Skin of body (tissue), 2 donors: ENCODE results near the gene SZRD1. TPM values are rescaled to one million over a fixed set of nuclear protein-coding genes. Genes with fewer than 3 reads are reported as not detected.
A peak's percentile ranks its signal among the peaks of the same experiment; 100 is the strongest.
"Not testable (repeated sequence)": the region's sequence is repeated elsewhere in the genome, so short reads cannot be mapped to it uniquely, and the experiment has no call there.

Source experiments
- DNase-seq: peaks from one replicate; lab custom pipeline; 2025; lab: John Stamatoyannopoulos, UW
- total RNA-seq: library from RNA; depleted of rRNA; stranded (reverse); fragments of >200 nt; gene quantifications from one replicate; pipeline ENCODE4 v1.2.3, GENCODE V29; 2014

SZRD1 gene, protein sequence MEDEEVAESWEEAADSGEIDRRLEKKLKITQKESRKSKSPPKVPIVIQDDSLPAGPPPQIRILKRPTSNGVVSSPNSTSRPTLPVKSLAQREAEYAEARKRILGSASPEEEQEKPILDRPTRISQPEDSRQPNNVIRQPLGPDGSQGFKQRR
- total RNA-seq = 19.3 TPM

DNA sequence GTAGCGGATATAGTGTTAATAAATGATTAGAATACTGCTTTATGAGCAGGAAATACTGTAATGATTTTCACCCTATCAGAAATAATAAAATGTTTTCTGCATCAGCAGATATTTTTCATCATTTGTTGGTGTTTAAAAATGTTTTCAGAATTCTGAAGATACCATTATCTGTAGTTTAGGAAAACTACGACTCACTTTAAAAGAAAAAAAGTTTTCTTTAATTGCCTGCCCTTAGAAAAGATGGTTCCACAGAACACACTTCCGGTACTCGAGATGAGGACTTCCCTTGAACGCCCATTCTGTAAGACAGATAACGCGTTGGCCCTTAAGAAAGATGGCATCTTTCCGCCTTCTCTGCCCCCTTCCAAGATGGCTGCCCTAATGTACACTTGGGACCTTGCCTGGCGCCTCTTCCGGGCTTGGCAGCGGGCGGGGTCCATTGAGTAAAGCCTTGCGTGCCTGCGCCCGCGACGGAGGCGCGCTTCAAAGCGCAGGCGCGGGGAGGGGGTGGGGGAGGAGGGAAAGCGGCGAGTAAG, at the start of gene SZRD1:
TSS of gene SZRD1 (plus strand) at position 521 of the 536 bp plus-strand sequence. CDS start 16 bp downstream, outside the sequence.
- peak; percentile 99 for DNase-seq

DNA sequence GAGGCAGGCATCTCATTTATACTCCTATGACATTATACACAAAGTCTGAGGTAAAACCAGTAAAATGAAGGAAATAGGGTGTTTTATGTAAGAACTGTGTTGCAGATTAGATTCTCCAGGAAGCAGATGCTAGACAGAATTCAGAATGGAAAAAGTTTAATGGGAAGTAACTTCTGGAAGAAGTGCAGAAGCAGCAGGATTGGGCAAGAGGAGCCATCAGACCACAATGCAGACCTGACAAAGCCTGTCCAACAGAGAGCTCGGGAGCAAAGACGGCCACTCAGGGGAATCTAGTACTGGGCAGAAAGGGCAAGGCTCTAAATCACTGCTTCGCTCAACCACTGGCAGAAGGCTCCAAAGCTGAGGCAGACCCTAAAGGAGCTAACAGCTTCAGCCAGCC, 48.5 kb upstream of the SZRD1 start:
- no peak for DNase-seq

DNA sequence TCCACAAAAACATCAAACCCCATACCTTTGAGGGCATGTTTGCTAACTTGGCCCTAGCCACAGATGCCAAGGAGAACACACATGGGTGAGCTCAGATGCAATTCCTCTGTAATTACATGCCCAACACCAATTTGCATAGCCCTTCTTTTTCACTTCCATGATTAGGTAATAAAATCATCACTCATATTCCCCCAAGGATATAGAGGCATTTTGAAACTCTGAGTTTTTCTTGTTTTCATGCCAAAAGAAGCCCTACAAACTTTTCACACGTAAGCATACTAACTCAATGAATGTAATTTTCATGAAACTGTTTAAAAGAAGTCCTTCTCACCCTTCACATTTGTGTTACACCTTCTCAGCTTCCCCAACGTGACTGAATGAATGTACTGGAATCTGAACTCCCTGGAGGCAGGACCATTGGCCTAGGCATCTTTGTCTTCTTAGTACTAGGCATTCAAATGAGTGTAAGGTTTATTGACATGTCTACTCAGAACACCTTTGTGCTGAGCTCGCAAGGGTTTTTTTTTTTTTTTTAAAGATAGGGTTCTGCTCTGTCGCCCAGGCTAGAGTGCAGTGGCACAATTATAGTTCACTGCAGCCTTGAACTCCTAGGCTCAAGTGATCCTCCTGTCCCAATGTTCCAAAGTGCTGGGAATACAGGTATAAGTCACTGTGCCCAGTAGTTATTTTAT, 45.7 kb upstream of the SZRD1 start:
- DNase-seq = no peak

DNA sequence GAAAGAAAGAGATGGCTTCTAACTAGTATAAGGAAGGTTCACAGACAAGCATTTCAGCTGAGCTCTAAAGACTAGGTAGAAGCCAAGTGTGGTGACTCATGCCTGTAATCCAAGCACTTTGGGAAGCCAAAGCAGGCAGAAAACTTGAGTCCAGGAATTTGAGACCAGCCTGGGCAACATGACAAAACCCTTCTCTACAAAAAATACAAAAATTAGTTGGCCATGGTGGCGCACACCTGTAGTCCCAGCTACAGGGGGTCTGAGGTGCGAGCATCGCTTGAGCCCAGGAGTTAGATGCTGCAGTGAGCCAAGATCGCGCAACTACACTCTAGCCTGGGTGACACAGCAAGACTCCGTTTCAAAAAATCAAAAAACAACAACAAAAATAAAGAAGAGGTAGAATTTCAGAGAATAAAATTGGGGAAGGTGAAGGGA, 42.6 kb upstream of the SZRD1 start:
- no peak for DNase-seq

DNA sequence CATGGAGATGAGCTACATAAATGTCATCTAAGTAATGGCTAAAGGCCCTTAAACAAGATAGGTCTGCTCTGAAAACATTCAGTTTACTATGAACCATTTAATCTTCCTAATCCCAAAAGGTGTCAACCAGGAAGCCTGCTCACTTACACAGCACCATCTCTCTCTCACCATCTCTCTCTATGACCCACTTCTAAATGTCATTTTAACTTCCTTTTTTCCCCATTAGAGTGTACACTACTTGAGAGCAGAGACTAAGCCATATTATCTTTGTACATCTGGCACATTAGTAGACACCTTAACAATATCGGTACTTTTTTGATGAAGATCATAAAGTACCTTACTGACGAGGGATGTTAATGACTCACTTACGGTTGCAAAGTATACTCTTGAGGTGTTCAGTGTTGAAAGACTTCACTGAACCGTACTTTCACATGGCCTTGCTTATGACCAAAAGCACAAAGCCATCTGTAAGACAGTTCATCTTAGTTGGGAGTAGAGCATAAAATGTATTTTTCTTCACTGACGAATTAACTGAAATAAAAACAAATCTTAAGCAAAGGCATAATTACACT, 40.1 kb upstream of the SZRD1 start:
- DNase-seq = no peak

DNA sequence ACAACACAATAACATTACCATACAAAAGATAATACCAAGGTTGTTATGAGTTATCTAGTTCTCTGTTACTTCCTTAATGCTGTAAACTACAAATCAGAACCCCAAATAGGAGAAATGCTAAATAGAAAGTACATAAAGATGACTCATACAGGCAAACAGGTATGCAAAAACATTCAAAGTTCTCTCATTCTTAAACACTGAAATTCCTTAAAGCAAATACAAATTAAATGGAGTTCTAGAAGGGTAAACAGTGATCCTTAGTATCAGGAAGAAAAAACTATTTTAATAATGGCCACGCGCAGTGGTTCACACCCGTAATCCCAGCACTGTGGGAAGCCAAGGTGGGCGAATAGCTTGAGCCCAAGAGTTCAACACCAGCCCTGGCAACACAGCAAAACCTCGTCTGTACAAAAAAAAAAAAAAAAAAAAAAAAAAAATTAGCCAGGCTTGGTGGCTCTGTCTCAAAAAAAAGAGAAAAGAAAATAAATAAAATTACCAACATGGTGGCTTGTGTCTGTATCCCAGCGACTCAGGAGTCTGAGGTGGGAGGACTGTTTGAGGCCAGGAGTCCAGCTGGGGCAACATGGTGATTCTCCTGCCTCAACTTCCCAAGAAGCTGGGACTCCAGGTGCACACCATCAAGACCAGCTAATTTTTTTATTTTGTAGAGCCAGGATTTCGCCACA, 32.2 kb upstream of the SZRD1 start:
- no peak for DNase-seq

DNA sequence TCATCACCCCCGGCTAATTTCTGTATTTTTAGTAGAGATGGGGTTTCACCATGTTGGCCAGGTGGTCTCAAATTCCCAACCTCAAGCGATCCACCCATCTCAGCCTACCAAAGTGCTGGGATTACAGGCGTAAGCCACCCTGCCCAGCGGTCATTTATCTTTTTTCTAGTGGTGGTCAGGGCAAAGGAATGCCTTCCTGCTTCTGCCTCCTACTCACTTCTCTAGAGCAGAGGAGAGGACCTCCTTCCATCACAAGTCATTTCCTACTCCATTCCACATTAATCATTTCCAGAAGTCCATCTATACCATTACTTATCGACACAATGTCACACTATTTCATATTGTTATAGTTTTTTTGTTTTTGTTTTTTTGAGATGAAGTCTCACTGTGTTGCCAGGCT, 28.1 kb upstream of the SZRD1 start:
- DNase-seq = no peak

DNA sequence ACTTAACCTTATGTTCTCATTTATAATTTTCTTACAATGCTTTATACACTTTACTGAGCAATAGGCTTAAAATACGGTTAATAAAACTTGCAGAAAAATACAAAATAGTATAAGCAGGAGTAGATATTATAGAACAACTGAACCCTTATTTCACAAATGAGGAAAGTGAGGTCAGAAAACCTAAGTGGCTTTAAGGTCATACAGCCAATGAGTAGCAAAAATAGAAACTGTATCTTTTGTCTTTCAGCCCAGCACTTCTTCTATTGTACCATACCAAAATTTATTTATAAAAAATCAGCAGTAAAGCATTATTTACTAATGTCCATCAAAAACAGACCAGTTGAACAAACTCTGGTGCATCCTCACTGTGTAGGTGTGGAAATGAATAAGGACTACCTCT, 26.4 kb upstream of the SZRD1 start:
- no peak for DNase-seq

DNA sequence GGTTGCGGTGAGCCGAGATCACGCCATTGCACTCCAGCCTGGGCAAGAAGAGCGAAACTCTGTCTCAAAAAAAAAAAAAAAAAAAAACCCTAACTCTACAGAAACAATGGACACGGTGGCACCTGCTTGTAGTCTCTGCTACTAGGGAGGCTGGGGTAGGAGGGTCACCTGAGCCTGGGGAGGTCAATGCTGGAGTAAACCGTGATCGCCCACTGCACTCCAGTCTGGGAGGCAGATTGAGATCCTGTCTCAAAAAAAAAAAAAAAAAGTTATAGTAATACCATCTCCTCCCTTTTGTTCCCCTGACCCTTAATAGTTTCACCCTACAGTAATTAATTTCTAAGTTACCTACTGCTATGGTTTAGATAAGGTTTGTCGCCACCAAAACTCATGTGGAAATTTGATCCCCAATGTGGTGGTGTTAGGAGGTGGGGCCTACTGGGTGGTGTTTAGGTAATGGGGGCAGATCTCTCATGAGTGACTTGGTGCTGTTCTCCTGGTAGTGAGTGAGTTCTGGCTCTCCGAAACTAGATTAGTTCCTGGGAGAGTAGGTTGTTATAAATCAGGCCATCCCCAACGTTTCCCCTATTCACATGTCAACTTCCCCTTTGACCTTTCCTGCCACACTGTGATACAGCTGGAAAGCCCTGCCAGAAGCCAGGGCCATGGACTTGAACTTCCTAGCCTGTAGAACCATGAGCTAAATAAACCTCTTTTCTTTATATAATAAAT, 24.5 kb upstream of the SZRD1 start:
- DNase-seq = no peak

DNA sequence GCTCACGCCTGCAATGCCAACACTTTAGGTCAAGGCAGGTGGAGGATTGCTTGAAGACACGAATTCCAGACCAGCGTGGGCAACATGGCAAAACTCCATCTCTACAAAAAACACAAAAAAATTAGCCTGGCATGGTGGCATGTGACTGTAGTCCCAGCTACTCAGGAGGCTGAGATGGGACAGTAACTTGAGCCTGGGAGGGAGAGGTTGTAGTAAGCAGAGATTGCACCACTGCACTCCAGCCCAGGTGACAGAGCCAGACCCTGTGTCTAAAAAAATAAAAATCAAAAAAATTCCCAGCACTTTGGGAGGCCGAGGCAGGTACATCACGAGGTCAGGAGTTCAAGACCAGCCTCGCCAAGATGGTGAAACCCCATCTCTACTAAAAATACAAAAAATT, 23.8 kb upstream of the SZRD1 start:
- DNase-seq = not testable (repeated sequence)

DNA sequence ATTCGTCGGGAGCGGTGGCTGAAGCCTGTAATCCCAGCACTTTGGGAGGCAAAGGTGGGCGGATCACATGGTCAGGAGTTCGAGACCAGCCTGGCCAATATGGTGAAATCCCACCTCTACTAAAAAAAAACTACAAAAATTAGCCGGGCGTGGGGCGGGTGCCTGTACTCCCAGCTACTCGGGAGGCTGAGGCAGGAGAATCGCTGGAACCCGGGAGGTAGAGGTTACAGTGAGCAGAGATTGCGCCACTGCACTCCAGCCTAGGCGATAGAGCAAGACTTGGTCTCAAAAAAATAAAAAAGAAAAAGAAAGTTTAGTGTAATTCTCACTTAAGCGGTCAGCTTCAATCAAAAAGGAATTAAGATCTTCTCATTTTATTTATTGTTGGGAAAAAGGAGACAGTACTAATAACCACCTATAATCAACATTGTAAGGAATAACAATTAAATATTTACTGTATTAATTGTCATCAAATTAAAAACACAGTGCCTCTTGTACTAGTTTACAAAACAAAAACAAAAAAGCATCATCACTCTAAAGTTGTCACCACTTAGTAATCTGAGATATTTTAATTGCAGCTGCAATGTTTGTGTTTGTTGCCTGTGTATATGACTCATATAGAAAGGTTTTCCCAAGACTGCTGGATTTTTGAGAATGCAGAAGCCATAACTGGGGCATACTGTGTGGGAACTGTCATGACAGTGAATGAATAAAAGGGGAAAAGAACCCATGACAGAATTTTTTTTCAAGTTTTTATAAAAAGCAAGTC, 18.4 kb upstream of the SZRD1 start:
- peak; percentile 39 for DNase-seq

DNA sequence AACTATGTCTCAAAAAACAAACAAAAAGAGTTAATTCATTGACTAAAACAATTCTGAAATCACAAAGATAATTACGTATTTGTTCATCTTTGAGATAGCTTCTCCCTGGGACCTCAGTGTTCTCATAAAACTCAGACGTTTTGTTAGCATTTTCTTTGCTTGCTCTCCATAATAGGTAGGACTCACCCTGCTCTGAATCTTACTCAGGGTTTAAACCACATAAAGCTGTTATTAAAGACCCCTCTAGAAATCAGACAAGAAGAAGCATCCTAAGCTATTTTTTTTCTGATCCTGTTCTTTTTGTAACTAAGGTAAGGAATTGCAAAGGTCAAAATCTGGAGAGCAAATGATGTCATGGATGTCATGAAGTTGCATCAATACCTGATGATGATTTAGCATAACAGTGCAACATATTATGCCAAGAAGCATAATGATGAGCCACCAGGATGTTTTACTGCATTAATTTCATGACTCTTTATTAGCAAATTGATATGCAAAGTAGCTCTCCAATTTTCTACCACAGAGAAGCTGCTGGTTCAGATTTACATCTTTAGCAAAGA, 17.1 kb upstream of the SZRD1 start:
- no peak for DNase-seq

DNA sequence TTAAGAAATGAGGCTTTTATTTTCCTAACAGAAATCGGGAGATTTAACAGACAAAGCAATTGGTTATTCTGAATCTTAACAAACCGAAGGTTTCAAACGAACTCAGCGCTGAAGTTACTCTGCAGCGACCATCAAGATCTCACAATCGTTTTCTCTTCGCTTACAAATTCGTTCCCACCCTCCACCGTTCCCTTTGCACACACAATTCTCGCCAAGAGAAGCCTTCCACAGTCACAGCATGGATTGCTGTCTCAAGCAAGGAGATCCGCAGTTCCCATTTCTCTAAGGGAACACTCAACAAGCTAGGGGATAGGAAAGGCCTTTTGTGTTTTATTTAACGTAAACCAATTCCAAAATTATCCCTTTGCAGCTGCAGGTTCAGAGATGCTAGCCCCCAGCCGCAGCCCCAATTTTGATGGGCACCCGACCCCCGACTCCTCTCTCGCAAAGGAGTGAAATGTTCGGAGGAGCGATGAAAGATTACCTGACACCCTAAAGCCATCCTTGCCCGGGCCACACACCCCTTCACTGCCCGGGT, 15.5 kb upstream of the SZRD1 start:
- peak; percentile 43 for DNase-seq

DNA sequence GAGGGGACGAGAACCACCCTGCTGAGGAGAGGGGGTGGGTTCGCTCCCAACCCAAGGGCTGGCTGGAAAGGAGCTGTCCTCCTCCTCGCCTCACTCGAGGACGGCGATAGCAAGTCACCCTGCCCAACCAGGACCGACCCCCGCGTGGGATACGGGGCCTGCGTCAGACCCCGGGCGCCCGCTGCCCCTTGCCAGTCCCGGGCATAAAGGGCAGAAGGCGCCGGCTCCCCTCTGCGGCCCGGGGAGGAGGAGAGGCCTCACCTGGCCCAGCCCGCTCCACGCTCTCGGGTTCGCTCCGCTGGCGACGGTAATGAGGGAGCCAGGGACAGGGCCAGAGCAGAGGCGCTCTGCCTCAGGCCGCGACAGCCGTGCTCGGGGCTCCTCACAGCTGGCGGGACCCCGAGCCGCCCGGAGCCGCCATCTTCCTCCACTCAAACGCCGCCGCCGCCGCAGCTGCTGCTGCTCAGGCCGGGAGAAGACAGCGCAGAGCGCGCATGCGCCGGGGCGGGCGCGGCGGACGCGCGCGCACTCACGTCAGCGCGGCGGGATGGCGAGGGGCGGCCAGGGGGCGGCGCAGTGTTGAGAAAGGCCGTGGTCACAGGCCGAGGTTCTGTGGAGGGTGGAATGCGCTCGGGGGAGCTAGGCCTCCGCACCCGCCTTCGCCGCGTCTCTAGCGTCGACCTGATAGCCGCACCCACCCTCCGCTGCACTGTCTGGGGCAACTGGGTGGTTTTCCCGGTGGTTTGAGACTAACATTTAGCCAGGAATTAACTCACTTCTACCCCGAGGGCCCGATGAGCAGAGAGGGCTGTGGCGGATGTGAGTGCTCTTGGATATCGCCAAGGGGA, 14.8 kb upstream of the SZRD1 start, which contains the start of gene FBXO42:
TSS of gene FBXO42 (minus strand) at position 487 of the 848 bp plus-strand sequence. CDS start 37,062 bp downstream, outside the sequence.
- peak; percentile 87 for DNase-seq

DNA sequence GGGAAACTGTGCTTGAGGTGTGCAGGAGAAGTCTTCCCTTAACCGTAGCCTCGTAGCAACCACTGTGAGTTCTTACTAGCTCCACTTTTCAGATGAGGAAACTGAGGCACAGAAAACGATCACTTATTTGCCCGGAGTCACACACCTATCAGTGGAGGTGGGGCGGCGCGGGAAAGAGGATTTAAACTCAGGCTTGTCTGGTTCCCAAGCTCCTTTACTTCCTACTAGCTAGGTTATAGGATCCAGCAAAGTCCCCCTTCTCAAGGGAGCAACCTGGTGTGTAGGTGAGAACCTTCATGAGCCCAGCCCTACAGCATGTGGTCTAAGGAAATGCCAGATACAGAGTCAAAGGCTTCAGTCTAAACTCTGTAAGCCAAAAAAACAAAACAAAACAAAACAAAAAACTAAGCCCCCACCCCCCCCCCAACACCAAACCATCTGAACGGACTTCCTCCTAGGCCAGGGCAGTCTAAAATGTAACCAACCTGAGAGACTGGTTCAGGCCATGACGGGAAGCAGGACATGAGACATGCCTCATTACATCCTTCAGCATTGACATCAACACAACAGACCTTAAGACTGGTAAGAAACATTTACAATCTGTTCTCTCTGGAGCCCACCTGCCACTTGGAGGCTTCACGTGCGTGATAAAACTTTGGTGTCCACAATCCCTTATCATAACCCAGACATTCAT, 14.1 kb upstream of the SZRD1 start:
- no peak for DNase-seq

DNA sequence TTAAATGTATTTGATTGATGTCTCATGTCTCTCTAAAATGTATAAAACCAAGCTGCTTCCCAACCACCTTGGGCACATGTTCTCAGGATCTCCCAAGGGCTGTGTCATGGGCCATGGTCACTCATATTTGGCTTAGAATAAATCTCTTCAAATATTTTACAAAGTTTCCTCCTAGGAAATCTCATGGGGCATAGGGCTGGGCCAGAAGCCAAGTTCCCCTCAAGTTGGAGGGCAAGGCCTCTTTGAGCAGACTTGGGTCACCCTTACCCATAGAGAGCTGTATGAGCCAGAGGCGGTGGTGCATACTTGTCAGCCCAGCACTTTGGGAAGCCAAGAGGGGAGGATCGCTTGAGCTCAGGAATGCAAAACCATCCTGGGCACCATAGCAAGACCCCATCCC, 12.4 kb upstream of the SZRD1 start:
- no peak for DNase-seq

DNA sequence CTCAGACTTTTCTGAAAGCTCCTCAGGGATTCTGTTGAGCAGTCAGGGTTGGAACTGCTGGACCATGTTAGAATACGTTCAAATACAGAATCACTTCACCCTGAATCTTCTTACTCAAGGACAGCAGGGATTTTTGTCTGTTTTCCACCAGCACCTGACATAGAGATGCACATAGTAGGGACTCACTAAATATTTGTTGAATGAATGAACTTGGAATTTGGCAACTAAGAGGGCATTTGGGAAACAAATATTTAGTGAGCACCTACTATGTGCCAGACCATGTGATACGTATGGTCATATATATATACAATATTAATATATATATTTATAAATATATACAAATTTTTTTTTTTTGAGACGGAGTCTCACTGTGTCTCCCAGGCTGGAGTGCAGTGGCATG, 10.2 kb upstream of the SZRD1 start:
- DNase-seq = no peak

DNA sequence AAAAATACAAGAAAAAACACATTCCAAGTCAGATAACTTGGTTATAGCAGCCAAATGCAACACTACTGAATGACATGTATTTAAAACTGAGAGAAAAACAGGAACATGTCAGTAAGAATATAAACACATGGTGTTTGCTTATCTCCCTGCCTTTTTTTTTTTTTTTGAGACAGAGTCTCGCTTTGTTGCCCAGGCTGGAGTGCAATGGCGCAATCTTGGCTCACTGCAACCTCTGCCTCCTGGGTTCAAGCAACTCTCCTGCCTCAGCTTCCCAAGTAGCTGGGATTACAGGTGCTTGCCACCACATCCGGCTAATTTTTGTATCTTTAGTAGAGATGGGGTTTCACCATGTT, 1.9 kb upstream of the SZRD1 start:
- not testable (repeated sequence) for DNase-seq
